ENCODE results near the gene STARD3.

The STARD3 gene

DNA sequence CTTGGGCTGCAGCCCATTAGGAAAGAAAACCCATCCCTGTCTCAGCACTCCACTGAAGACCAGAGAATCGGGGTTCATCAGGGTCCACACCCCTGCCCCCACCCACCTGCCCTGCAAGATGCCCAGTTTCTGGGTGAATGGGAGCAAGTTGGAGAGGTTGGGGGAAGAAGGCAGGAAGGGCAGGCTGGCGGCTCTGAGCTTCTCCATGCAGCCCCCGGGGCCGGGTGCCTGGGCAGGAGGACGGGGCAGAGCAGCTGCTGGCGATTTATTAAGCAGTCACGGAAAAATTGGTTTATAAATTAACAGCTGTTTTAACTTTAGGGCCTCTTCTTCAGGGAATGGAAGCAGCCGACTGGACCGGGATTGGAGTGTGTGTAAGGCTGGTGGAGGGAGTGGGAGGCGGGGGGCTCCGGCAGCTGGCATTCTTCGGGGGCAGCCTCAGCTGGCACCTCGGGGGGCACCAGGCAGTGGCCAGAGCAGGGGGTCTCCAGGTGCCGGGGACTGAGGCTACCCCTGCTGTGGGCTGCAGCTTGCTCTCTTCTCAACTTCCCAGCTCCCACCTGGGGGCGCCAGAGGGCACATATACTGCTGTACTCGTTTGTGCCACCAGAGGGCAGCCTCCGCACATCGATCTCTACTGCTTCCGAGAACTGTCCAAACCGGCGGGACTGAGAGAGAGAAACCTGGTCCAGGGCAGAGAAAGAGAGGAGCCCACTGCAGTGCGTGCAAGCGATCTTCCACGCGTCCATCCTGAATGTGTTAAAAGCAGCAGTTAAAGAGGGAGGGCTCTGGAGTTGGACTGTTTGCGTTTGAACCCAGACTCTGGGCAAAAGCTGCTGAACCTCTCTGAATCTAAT, 15.2 kb upstream of the STARD3 start:
- peak; percentile 88 for DNase-seq

DNA sequence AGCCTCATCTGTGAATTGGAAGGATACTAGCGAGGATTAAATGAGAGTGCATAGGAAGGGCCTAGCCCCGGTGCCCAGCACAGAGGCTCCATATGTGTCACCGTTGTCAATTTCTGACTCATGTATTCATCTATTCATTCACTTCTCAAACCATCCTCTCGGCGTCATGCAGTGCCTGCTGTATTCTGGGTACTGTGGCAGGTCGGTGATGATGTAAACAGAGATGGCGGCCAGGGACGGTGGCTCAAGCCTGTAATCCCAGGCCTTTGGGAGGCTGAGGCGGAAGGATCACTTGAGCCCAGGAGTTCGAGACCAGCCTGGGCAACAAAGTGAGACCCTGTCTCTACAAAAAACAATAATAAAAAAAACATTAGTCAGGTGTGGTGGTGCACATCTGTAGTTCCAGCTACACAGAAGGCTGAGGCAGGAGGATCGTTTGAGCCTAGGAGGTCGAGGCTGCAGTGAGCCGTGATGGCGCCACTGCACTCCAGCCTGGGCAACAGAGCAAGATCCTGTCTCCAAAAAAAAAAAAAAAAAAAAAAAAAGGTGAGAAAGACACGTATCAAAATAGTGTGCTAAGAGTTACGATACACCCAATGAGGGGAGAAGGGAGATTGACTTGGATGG, 14.5 kb upstream of the STARD3 start:
- no peak for DNase-seq

- peak; percentile 86 for DNase-seq
Observed at GRCh38 chr17:39623356-39623950, 13.5 kb upstream of the STARD3 start.

GRCh38 chr17:39624313-39624712, 12.6 kb upstream of the STARD3 start:
- no peak for DNase-seq

DNA sequence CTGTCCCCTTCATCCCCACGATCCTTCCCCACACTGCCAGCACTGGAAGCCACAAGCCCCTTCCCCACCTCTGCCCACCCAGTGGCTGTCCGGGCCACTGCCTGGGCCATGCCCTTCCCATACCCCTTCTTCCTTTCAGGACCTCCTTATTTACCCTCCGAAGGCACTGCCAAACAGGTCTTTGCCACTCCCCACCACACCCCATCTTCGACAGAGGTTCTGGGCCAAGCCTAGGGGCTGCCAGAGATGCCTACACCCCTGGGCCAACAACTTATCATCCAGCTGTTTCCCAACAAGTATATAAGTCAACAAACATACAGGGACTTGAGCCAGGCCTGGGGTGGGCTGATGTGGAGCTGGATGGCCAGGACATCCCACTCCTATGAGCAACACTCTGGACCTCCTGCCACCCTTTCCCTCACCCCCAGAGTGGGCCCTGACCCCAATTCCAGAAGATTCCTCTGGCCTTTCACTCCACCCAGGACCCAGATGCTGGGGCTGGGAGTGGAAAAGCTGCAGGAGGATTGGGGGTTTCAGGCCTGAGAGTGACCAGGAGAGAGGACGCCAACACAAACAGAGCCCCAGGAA, 11.7 kb upstream of the STARD3 start:
- no peak for DNase-seq

GRCh38 chr17:39626171-39627046, 10.5 kb upstream of the STARD3 start, which contains the start of gene PPP1R1B:
TSS of gene PPP1R1B (plus strand) at chr17:39626952. CDS start at chr17:39627393, 441 bp downstream.
- DNase-seq = no peak

DNA sequence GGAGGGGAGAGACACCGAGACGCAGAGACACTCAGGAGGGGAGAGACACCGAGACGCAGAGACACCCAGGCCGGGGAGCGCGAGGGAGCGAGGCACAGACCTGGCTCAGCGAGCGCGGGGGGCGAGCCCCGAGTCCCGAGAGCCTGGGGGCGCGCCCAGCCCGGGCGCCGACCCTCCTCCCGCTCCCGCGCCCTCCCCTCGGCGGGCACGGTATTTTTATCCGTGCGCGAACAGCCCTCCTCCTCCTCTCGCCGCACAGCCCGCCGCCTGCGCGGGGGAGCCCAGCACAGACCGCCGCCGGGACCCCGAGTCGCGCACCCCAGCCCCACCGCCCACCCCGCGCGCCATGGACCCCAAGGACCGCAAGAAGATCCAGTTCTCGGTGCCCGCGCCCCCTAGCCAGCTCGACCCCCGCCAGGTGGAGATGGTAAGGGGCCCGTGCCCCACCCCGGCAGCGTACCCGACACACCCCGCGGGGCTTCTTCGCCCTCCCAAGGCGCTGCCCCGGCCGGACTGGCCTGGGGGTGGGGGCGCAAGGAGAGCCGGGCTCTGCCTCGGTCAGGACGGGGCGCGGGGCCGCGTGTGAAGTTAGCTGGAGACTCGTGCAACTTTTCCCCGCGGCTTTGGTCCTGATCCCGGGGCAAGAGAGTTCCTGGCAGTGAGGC, 9.8 kb upstream of the STARD3 start:
- no peak for DNase-seq

GRCh38 chr17:39627712-39628516, 9.0 kb upstream of the STARD3 start:
- no peak for DNase-seq

DNA sequence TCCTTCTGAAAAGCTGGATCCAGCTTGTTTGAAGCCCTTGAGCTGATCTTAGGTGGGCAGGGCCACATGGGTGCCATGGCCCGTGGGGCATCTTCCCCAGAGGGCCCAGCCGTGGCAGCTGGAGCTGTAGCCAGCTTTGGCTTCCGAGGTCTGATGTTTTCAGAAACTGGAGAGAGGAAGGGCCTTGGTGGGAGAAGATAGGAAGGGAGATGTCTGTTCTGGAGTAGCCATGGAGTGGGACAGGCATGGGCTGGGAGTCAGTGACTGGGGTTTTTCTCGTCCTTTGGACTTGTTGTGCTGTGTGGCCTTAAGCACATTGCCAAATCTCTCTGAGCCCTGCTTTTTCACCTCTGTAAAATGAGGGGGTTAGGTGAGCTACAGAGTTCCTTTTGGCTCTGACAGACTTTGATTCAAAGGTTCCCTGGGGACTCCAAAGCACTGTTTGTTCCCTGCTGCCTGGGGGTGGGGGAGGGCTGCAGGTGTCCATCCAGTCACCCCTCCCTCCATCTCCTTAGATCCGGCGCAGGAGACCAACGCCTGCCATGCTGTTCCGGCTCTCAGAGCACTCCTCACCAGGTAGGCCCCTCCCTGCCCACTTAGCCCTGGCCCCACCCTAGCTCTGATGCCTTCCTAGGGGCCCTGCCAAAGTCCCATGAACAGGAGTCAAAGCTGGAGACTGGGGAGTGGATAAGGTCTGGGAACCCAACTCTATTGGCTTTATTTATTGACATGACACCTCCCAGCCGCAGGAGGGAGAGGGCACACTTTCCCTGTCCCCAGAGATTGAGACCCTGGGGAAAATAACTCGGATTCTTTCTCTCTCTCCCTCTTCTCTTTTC, 8.1 kb upstream of the STARD3 start:
- no peak for DNase-seq

GRCh38 chr17:39629494-39629880, 7.5 kb upstream of the STARD3 start:
- no peak for DNase-seq

DNA sequence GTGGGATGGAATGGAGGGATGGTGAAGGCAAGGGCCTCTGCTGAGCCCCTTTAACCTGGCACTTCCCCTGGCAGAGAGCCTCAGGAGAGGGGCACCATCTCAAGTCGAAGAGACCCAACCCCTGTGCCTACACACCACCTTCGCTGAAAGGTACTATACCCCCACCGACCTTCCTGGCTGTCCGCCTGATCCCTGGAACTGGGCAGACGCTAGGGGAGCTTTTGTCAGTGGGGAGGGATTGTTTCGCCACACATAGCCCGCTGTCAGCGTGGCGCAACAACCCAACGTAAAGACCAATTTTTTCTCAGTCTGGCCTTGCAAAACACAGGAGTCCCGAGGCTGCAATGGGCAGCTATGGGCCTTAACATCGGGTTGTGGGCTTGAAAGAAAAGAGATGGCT, 7.0 kb upstream of the STARD3 start:
- DNase-seq = no peak

DNA sequence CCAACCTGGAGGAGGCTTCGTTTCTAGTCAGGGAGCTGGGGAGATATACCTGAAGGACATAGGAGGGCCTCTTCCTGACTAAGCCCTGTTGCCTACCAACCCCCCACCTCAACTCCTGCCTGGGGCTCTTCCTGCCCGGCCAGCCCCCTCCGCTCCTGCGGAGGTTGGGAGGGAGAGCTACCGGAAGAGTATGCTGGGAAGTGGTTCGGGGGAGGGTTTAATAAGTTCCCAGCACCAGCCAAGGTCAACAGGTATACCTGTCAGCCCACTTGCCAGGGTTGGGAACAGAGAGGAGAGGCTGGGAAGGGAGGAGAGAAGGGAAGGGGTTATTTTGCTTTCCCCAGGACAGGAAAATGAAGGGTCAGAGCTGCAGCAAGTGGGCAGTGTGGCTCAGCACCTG, 5.5 kb upstream of the STARD3 start:
- DNase-seq = no peak

DNA sequence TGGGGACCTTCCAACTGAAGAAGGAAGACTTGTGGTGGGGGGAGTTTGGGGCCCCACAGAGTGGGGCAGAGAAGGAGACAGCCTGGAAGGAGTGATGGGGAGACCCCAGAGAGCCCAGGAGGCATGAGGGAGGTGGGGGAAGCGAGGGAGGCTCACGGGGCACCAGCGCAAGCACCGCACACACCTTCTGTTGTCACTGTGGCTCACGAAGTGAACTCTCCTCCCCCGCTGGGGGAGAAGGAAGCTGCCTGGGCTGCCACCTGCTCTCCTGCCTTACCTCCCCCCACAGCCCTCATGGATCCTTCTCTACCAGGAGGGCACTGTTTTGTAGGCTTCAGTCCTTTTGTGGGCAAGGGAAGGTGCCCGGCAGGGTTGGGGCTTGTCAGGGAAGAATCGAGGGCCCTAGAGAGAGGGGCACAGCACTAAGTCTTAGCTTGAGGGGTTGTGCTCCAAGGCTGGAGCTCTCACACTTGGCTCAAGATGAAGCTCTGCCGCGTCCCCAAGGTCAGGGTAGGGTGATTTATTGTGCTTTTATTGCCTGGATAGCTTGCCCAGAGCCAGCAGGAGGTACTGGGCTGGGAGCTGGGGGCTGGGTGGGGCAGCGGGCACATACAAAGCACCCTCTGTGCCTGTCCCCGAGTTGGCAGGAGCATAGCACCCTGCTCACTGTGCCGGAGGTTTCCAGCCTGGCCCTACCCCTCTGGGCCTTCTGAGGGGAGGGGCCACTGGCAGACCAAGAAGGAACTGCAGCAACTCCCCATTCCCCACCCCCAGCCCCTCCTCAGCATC, 4.6 kb upstream of the STARD3 start:
- no peak for DNase-seq

GRCh38 chr17:39633570-39634183, 3.3 kb upstream of the STARD3 start:
- no peak for DNase-seq

DNA sequence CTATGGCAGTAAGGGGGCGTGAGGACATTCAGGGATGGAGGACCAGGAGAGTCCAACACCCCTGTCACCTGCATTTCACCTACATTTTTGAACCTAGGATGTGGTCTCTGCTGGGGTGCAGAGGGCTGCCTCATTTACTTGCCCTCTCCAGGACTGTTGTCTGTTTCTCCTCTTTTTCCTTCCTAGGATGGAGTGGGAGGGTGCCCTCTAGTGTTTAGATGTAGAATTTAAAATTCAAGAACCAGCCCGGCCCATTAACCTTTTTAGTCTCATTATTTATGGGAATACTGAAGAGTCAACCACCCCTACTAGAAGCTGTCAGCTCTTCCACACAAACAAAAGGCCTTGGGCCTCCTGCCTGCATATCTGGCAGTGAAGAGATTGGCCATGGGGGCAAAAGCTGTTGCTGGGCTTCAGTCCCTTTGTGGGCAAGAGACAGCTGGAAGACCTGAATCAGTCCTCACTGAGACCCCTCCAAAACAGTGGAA, 2.5 kb upstream of the STARD3 start:
- DNase-seq = no peak

DNA sequence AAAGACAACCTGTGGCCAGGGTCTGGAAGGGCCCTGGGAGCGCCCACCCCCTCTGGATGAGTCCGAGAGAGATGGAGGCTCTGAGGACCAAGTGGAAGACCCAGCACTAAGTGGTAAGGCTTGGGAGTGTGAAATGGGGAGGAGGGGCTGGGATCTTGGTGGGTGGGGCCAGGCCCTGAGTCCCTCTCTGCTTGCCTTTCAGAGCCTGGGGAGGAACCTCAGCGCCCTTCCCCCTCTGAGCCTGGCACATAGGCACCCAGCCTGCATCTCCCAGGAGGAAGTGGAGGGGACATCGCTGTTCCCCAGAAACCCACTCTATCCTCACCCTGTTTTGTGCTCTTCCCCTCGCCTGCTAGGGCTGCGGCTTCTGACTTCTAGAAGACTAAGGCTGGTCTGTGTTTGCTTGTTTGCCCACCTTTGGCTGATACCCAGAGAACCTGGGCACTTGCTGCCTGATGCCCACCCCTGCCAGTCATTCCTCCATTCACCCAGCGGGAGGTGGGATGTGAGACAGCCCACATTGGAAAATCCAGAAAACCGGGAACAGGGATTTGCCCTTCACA, 1.2 kb upstream of the STARD3 start:
- no peak for DNase-seq

DNA sequence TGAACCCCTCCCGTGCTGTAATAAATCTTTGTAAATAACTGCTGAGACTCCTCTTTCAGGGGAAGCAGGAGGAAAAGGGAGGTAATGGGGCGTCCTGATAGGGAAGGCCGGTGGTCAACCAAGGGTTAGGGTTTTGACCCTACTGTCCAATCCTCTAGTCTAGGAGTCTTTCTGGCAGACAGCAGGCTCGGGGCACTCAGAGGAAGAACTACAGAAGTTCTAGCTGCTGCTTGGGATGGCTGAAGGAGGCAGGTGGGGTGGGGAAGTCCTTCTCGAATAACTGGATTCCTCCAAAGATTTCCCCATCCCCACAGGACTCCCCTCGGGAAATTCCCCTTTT, 387 bp upstream of the STARD3 start:
- DNase-seq = no peak

DNA sequence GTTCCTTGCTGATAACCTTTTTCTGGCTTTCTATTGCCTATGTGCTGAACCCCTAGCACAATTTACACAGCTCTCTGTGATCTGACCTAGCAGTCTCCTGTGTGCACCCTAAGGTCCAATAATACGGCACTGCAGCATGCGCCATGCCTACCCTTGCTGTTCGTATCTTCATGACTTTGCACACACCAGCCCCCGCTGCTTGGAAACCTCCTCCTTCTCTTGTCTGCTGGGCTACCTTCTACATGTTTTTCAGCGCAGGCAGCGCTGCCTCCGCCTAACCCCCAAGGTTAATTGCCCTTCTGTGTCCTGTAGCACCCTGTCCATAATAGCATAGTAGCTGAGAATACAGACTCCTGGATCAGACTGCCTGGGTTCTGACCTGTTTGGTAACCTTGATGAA, 1.4 kb downstream of the STARD3 start:
- DNase-seq = no peak

DNA sequence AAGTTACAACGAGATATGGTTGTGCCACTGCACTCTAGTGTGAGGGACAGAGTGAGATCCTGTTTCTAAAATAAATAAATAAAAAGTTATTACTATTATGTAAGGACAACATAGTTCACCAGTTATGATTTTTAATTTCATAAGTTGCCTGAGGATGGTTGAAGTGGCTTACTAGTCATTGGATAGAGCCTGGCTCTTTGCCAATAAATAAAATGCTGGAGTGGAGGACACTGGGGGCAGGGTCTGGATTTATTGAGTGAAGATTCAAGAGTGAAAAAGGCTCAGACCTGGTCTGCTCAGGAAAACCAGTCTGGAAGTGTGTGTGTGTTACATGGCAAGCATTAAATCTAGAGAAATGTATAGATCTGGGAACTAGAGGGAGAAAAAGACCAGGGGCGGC, 2.1 kb downstream of the STARD3 start:
- DNase-seq = no peak

Measured in activated gamma-delta T cell treated with Interleukin-2 at 50 U/mL for 16 hours (primary cell).